ENCODE data around the gene C11orf24.
"Not testable (repeated sequence)": the region's sequence is repeated elsewhere in the genome, so short reads cannot be mapped to it uniquely, and the experiment has no call there.

C11orf24 gene

DNA sequence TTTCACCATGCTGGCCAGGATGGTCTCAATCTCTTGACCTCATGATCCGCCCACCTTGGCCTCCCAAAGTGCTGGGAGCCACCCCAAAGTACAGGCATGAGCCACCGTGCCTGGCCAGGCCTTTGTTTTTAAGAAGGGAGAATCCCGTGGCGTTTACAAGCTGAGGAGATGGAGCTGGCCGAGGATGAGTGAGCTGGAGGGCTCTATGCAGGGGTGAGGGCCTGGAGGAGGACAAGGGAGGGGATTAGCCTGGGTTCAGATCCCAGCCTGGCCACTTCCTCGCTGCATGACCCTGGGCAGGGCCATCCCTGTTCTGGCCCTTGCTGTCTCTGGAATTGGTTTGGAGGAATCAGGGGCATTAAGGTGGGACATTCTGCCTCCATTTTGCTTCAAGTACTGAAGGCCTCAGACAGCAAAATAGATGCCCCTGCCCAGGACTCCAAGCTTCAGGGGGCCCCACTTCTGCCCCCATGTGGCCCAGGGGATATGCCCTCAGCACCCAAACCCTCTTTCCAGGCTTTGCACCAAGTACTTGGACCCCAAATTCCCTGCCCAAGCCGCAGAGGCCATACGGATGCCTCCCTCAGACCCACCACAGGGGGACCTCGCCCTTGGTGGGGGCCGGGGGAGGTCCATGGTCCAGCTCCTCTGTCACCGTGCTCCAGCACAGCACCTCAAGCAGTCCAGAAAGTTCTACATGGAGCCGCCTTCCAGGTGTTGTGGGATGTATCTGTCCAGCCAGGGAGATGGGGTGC is 28.5 kb upstream of the C11orf24 start:
- DNase-seq = no peak

DNA sequence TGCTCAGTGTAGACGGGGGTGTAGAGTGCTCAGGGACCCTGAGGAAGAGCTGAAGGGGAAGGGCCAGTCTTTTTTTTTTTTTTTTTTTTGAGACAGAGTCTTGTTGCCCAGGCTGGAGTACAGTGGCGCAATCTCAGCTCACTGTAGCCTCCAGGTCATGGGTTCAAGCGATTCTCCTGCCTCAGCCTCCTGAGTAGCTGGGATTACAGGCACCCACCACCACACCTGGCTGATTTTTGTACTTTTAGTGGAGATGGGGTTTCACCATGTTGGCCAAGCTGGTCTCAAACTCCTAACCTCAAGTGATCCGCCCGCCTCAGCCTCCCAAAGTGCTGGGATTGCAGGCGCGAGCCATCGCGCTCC is 27.7 kb upstream of the C11orf24 start:
- H3K9me3 ChIP-seq (replicated peaks; ENCODE audit: insufficient read depth, low read length) = not testable (repeated sequence)

More for the DNA sequence above, 28.5 kb upstream of the C11orf24 start:
- Histone ChIP-seq H3F3A (ENCODE audit: insufficient read depth, low read length) (no peaks in the 10 kb centered on the region), H3K27ac (ENCODE audit: low read length) (no peak overlapping the region), H3K9me2 (replicated peaks; ENCODE audit: insufficient read depth, low read length) (no peaks in the 10 kb centered on the region), H3K4me1 (ENCODE audit: low read length) (peaks cover 3% of the 10 kb centered on the region; the same call in 1 of the 2 replicates), H3K79me2 (ENCODE audit: low read length) (no peaks in the 10 kb centered on the region), H3K9ac (ENCODE audit: low read length) (no peak overlapping the region), H4K20me1 (ENCODE audit: insufficient read depth, low read length) (no peaks in the 10 kb centered on the region), H3K4me2 (ENCODE audit: low read depth, low read length) (no peak overlapping the region), H3K9me3 (replicated peaks; ENCODE audit: insufficient read depth, low read length) (no peaks in the 10 kb centered on the region), H2AFZ (ENCODE audit: low read length) (no peak overlapping the region), H3K4me3 (ENCODE audit: low read length) (no peak overlapping the region), H3K27me3 (replicated peaks; ENCODE audit: insufficient read depth, low read length) (no peaks in the 10 kb centered on the region), H3K36me3 (replicated peaks; ENCODE audit: insufficient read depth, low read length) (no peaks in the 10 kb centered on the region)
- no peak for TF ChIP-seq EZH2 (optimal IDR thresholded peaks at IDR 0.05; ENCODE audit: low read depth, low read length)
- no peak for TF ChIP-seq EZH2phosphoT487 (IDR thresholded peaks at IDR 0.05; ENCODE audit: low read length)
- TF ChIP-seq, protein P1, sequence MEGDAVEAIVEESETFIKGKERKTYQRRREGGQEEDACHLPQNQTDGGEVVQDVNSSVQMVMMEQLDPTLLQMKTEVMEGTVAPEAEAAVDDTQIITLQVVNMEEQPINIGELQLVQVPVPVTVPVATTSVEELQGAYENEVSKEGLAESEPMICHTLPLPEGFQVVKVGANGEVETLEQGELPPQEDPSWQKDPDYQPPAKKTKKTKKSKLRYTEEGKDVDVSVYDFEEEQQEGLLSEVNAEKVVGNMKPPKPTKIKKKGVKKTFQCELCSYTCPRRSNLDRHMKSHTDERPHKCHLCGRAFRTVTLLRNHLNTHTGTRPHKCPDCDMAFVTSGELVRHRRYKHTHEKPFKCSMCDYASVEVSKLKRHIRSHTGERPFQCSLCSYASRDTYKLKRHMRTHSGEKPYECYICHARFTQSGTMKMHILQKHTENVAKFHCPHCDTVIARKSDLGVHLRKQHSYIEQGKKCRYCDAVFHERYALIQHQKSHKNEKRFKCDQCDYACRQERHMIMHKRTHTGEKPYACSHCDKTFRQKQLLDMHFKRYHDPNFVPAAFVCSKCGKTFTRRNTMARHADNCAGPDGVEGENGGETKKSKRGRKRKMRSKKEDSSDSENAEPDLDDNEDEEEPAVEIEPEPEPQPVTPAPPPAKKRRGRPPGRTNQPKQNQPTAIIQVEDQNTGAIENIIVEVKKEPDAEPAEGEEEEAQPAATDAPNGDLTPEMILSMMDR (IDR thresholded peaks at IDR 0.05; ENCODE audit: low read length) = no peak

DNA sequence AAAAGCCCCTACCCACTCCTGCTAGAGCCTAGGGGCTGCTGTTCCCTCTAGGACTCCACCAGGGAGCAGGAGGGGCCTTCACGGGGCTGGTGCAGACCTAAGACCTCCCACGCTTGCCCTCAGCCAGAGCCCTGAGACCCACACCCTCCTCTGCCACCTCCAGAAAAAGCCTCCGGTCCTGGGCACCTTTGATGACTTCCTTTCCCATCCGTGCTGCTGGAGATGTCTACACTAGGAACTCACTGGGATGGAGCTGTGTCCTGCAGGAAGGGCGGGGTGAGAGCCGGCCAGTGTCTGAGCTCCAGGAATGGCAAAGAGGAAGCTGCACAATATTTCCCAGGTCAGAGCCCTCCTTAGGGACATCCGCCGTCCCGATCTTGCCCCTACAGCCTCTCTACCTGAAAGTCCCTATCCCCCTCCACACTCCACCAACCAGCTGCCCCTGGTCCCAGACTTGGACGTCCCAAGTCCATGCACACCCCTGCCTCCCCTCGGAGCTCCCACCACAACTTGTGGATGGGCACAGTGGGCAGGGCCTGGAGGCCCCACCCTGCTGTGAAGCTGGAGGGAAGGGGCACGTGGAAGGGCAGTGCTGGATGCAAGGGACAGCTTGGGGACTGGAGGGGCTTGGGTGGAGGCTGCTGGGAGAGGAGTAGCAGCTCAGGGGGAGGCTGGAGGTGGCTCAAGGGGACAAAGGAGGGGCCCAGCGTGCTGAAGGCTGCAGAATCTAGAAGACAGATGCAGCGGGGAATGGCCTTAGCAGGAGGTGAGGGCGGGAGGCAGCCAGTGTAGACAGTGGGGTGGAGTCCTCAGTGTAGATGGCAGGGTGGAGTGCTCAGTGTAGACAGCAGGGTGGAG is 27.1 kb upstream of the C11orf24 start:
- no peaks in the 10 kb centered on the region for H3F3A ChIP-seq (ENCODE audit: insufficient read depth, low read length)
- H3K4me2 ChIP-seq (ENCODE audit: low read depth, low read length) = no peak overlapping the region
- TF ChIP-seq EZH2 (optimal IDR thresholded peaks at IDR 0.05; ENCODE audit: low read depth, low read length) (no peak), EZH2phosphoT487 (IDR thresholded peaks at IDR 0.05; ENCODE audit: low read length) (no peak)
- TF ChIP-seq, protein P1 (IDR thresholded peaks at IDR 0.05; ENCODE audit: low read length) = no peak
- no peaks in the 10 kb centered on the region for H3K79me2 ChIP-seq (ENCODE audit: low read length)
- H3K27me3 ChIP-seq (replicated peaks; ENCODE audit: insufficient read depth, low read length) = no peaks in the 10 kb centered on the region
- no peaks in the 10 kb centered on the region for H3K36me3 ChIP-seq (replicated peaks; ENCODE audit: insufficient read depth, low read length)
- no peaks in the 10 kb centered on the region for H3K9me3 ChIP-seq (replicated peaks; ENCODE audit: insufficient read depth, low read length)
- H3K27ac ChIP-seq (ENCODE audit: low read length) = no peak overlapping the region
- H3K9ac ChIP-seq (ENCODE audit: low read length) = no peak overlapping the region
- no peak overlapping the region for H2AFZ ChIP-seq (ENCODE audit: low read length)
- no peak for DNase-seq
- peaks cover 5% of the 10 kb centered on the region for H3K4me1 ChIP-seq (ENCODE audit: low read length)
- no peak overlapping the region for H3K4me3 ChIP-seq (ENCODE audit: low read length)
- no peaks in the 10 kb centered on the region for H3K9me2 ChIP-seq (replicated peaks; ENCODE audit: insufficient read depth, low read length)
- H4K20me1 ChIP-seq (ENCODE audit: insufficient read depth, low read length) = no peaks in the 10 kb centered on the region

More for the DNA sequence above, 27.7 kb upstream of the C11orf24 start:
- not testable (repeated sequence) for H2AFZ ChIP-seq (ENCODE audit: low read length); H3K4me1 ChIP-seq (ENCODE audit: low read length); H3F3A ChIP-seq (ENCODE audit: insufficient read depth, low read length); H3K9me2 ChIP-seq (replicated peaks; ENCODE audit: insufficient read depth, low read length); H3K27ac ChIP-seq (ENCODE audit: low read length); H3K4me3 ChIP-seq (ENCODE audit: low read length); DNase-seq; H4K20me1 ChIP-seq (ENCODE audit: insufficient read depth, low read length); H3K27me3 ChIP-seq (replicated peaks; ENCODE audit: insufficient read depth, low read length); H3K9ac ChIP-seq (ENCODE audit: low read length); H3K4me2 ChIP-seq (ENCODE audit: low read depth, low read length); H3K36me3 ChIP-seq (replicated peaks; ENCODE audit: insufficient read depth, low read length); H3K79me2 ChIP-seq (ENCODE audit: low read length)
